22Rv1 (cell line): ENCODE results near the gene PARD3.

Experiments
- H3K27ac ChIP-seq: fragments of 450-650 bp; 2 replicates; pipeline ENCODE4 v1.5.1; 2017
- ZFX ChIP-seq: fragments of 450-650 bp; IDR thresholded peaks from 2 replicates; pipeline ENCODE4 v1.6.1; 2017; ENCODE audit warnings: antibody characterized with exemption, borderline replicate concordance
- TF ChIP-seq, protein P1 (sequence below): fragments of 450-650 bp; IDR thresholded peaks from 2 replicates; pipeline ENCODE4 v1.5.1; 2017; ENCODE audit warnings: mild to moderate bottlenecking

The PARD3 gene

GRCh38 chr10:34494012-34494411, 321.1 kb downstream of the PARD3 start:
- no peak overlapping the region for H3K27ac ChIP-seq
- TF ChIP-seq, protein P1, sequence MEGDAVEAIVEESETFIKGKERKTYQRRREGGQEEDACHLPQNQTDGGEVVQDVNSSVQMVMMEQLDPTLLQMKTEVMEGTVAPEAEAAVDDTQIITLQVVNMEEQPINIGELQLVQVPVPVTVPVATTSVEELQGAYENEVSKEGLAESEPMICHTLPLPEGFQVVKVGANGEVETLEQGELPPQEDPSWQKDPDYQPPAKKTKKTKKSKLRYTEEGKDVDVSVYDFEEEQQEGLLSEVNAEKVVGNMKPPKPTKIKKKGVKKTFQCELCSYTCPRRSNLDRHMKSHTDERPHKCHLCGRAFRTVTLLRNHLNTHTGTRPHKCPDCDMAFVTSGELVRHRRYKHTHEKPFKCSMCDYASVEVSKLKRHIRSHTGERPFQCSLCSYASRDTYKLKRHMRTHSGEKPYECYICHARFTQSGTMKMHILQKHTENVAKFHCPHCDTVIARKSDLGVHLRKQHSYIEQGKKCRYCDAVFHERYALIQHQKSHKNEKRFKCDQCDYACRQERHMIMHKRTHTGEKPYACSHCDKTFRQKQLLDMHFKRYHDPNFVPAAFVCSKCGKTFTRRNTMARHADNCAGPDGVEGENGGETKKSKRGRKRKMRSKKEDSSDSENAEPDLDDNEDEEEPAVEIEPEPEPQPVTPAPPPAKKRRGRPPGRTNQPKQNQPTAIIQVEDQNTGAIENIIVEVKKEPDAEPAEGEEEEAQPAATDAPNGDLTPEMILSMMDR = no peak
- no peak for TF ChIP-seq ZFX

- no peak overlapping the region for H3K27ac ChIP-seq
- TF ChIP-seq, protein P1 = no peak
- TF ChIP-seq ZFX = no peak
These were observed 323.0 kb downstream of the PARD3 start for GRCh38 chr10:34492081-34492480.

GRCh38 chr10:34491678-34492077, 323.4 kb downstream of the PARD3 start:
- no peak overlapping the region for H3K27ac ChIP-seq
- TF ChIP-seq ZFX = no peak
- TF ChIP-seq, protein P1 = no peak

- no peak overlapping the region for H3K27ac ChIP-seq
- no peak for TF ChIP-seq ZFX
- TF ChIP-seq, protein P1 = no peak
These were observed 324.9 kb downstream of the PARD3 start for GRCh38 chr10:34489973-34490745.

DNA sequence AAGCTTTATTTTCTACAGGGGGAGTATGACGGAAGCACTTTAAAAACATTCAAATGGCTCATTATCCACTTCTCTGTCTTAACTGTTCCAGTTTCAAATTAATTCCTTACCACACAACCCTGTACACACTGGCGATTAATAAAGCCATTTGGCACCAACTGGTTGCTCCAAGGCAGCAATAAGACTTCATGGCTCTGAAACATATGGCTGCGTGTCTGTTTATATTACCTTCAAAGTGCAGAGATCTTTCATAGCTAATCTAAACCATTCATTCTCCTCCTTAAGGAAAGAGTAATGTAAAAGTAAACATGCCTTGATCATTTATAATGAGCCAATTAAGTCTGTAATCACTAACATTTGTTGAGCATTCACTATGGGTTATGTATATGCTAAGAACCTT, 325.7 kb downstream of the PARD3 start:
- no peak for TF ChIP-seq ZFX
- TF ChIP-seq, protein P1 = no peak
- H3K27ac ChIP-seq = no peak overlapping the region

DNA sequence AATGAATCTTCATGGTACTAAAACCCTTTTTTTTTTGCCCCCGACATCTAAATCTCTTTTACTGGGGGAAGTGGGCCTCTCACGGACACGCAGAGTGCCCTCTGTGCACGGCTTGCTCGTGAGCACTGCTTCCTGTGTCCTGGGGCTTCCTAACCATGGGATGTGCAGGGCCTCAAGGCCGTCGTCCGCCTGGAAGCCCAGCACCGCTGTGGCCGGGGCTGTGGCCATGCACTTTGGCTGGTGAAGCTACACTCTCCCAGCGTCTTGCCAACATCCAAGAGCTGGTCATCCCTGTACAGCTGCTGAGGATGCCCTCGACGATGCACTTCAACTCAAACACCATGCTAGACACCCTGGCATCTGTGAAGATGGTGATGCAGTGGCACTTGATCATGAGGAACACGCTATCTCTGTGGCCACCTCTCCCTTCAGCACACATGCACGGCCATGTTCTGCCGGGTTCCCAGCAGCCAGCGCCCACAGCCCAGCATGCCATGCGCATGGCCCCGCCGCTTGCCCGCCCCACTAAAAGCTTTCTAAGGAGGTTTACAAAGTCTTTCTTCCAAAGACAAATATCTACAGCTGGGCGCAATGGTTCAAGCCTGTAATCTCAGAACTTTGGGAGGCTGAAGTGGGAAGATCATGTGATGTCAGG, 326.5 kb downstream of the PARD3 start:
- no peak for TF ChIP-seq ZFX
- TF ChIP-seq, protein P1 = no peak
- no peak overlapping the region for H3K27ac ChIP-seq

GRCh38 chr10:34486008-34486407, 329.1 kb downstream of the PARD3 start:
- TF ChIP-seq ZFX = no peak
- TF ChIP-seq, protein P1 = no peak
- no peak overlapping the region for H3K27ac ChIP-seq
